GM19438 (cell line): Measurements from ENCODE around the gene KCNH6.

Experiments used
- ATAC-seq: cut with Tn5 transposase; IDR thresholded peaks from one replicate; pipeline ENCODE4 v1.9.1; 2021; ENCODE audit warnings: low read depth; ENCODE audit not compliant: unreplicated experiment

The KCNH6 gene

DNA sequence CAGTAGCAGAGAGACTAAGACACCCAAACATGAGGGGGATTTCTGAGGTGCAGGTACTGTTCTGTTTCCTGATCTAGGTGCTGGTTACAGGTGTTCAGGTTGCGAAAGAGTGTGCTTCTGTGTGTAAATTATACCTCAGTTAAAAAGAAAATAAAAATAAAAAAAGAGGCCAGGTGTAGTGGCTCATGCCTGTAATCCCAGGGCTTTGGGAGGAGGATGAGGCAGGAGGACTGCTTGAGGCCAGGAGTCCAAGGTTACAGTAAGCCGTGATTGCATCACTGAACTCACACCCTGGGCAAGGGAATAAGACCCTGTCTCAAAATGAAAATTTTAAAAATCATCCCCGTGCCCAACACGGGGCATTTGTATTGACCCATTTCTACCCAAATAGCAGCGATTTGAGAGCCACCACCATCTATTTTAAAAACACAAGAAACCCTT lies 23.9 kb downstream of the KCNH6 start:
- no peak for ATAC-seq

DNA sequence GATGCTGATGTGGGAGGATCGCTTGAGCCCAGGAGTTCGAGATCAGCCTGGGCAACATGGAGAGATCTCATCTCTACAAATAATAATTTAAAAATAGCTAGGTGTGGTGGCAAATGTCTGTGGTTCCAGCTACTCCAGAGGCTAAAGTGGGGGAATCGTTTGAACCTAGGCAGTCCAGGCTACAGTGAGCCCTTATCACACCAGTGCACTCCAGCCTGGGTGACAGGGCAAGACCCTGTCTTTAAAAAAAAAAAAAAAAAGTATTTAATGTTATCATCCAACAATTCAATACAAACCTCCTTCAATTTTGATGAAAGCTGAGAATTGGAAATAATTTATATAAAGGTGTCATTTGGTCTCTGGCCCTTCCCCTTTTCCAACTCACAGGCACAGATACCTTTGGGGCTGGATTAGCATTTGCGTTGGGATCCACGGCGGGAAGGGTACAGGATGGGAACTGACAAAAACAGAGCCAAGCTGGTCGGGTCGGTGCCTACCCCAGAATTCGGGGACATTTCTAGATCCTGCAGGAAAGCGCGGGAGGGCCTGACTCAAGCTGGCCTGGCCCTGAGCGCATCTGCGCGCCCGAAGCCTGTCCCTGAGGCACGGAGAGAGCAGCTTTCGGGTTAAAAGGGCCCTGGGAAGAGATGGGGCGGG lies 26.3 kb downstream of the KCNH6 start:
- ATAC-seq: peak; percentile 24

DNA sequence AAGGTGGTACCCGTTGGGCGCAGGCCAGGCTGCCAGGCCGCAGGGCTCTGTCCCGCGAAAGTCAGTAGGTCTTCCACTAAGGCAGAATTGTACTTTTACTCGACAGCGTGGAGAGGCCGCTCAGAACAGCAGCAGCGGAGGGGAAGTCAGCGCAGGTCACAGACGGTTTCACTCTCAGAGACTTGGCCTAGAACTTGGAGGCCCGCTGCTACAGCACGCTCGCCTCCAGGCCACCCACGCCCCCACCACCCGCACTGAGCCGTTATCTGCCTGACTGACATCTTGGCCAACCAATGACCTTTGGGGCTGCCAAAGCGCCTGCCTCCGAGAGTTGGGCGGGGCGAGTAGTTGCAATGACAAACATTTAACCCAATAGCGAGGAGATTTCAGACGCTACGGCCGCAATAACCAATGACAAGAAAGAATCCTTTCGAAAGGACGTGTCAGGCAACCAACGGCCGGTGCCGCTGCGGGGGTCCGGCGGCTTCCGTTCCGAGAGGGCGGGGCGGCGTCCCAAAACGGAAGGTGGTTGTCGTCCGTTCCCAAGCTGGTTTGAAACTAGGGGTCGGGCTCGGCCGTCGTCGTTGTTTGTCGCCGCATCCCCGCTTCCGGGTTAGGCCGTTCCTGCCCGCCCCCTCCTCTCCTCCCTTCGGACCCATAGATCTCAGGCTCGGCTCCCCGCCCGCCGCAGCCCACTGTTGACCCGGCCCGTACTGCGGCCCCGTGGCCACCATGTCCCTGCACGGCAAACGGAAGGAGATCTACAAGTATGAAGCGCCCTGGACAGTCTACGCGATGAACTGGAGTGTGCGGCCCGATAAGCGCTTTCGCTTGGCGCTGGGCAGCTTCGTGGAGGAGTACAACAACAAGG lies 27.0 kb downstream of the KCNH6 start, which contains the start of gene DCAF7:
Gene DCAF7 (plus strand): TSS at position 532 of the 871 bp plus-strand sequence. CDS start 201 bp downstream, at position 733.
- peak; percentile 94 for ATAC-seq

DNA sequence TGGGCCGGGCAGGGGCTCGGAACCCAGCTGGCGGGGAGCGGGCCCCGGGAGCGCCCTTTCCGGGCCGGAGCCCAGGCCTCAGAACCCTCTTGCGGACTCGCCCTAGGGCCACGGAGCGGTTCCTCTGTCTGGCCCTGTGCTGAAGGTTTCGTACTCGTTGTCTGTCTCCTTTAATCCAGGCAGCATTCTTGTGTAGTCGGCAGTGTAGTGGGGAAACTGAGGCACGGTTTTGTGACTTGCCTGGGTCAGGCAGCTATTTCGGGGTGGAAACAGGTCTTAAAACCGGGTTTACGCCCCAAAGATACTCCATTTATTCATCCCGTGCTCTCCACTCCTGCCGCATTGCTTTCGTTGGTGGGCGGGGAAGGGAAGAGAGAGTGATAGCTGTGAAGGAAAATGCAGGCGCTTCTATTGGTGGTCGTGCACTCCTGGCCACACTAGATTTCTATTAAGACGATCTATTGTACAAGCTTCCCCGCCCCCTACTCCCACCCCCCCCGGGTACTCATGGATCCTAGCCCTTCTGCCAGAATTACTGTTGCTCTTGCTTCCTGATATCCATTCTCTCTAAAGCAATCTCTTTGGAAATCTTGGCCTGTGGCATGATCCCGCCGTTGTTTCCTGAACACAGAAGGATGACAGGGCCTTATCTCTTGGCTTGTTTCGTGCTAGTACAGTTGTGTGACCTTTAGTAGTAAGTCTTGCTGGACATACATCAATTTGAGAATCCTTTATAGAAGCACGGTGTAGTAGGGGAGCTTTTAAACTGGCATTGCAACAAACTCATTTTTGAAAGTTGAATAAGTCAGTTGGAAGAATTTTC lies 27.9 kb downstream of the KCNH6 start:
- ATAC-seq: no peak

DNA sequence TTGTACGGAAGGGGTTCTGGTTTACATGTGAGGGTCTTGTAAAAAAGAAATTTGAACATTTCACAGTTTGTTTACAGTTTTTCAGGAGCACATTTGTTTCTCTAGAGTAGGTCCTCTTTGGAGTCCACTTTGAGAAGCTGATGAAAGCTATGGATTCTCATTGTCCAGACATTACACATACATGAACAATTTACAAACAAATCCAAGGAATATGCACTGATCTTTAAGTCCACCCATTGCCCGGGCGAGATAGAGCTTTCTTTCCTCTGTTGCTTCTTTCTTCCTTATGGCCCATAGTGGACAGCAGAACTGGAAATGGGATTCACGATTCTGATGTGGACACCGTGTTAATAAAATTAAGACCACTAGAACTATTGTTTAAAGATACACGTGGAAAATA lies 29.1 kb downstream of the KCNH6 start:
- ATAC-seq: no peak

DNA sequence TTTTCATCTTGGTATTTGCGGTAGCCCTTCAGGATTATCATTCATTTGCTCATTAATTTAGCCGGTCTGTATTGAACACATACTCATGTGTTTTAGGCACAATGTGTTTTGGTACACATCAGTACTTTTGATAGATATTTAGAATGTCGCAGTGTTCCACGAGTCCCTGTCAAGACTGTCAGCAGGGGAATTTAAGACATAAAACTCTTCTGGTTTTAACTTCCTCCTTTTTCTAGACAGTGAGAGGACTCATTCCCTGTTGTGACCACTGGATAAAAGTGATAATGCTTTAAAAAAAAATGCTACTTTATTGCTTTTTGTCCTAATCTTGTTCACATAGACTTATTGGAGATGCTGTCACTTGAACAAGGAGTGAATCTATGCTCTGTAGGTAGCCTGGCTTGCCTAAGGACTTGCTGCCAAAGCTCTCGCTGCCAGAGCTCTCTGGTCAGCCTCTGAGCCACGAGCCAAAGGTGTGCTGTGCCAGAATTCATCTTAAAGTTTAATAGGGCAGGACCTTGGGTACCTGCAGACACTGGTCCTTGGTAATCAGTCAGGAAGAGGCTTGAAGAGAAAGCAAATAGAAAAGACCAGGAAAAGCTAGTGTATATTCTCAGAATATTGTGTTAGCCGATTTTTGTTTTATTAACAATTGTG lies 32.5 kb downstream of the KCNH6 start:
- no peak for ATAC-seq

DNA sequence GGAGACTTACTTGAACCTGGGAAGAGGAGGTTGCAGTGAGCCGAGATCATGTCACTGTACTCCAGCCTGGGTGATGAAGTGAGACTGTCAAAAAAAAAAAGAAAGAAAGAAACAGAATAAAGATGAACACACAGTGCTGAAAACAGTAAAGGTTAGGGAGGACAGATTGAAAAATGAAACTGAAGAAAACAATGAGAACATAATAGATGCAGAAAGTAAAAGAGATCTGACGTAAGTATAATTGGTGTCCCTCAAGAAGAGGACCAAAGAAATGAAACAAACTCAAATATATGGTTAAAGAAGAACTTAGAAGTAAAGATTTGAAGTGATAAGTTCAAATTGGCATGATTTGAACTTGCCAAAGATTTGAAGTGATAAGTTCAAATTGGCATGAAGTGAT lies 34.3 kb downstream of the KCNH6 start:
- ATAC-seq: no peak

DNA sequence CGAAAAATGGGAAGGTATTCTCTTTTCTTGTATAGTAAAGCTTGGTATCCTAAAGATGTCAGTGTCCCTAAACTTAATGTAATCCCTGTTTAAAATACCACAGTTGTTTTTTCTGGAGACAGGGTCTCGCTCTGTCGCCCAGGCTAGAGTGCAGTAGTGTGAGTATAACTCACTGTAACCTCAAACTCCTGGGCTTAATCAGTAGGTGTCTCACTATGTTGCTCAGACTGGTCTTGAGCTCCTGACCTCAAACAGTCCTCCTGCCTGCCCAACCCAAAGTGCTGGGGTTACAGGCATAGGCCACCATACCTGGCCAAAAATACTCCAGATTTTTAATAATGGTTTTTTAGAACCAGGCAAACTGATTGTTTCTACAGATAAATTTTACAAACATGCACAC lies 35.3 kb downstream of the KCNH6 start:
- no peak for ATAC-seq

DNA sequence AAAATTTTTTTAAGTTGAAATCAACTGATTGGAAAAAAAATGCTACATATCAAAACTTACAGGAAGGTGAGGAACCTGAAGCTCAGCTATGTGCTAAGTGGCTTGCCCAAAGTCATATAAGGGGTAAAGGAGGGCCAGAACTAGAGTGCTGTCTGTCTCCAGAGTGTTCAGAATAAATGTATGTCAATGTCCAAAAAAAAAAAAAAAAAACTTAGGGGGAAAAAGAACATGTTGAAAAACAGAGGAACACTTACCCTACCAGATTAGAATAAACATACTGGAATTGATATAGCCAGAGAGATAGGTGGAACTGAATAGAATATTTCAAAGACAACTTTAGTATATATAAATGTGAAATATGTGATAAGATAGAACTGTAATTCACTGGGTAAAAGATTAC lies 38.7 kb downstream of the KCNH6 start:
- no peak for ATAC-seq

DNA sequence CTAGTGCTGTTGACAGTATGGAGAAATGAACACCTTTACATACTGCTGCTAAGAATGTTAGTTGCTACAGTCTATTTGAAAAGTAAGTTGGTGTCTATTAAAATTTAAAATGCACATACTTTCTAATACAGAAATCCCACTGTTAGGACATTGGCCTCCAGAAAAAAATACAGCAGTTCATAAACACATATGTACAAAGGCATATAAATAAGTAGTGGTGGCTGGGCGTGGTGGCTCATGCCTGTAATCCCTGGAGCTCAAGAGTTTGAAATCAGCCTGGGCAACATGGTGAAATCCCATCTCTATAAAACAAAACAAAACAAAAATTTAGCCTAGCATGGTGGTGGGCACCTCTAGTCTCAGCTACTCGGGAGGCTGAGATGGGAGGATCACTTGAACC lies 40.2 kb downstream of the KCNH6 start:
- no peak for ATAC-seq

DNA sequence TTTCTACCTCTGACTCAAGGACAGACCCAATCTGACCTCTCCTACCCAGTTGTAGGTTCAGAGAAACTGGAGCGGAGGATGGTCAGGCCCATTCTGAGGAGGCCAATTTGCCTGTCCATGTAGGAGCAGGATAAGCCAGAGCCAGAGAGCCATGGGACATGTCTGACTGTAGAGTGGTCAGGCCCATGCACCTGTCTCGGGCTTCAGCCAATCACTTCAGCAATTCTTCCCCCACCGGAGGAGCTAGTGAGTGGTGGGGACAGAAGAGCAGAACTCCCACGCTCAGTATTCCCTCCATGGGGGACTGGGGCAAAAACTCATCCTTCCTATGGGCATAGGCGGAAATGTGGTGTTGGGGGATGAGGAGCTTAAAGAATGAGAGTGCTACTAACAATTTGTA lies 41.4 kb downstream of the KCNH6 start:
- ATAC-seq: no peak

DNA sequence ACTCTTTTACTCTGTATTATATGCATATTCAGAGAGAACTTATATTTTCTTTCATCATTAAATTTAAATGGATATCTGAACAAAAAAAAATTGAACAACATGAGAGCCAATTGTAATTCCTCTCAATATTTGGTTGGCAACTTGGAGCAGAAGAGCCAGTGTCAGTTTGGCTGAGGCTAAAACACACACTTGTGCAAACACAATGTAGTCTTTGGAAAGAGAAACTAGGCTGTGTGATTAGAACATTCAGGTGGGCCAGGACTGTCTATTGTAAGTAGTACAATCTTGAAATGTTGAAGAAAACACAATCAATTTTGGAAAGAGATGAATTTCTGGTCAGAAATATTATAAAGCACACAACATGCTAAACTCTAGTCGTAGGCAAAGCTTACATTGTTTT lies 44.1 kb downstream of the KCNH6 start:
- no peak for ATAC-seq

DNA sequence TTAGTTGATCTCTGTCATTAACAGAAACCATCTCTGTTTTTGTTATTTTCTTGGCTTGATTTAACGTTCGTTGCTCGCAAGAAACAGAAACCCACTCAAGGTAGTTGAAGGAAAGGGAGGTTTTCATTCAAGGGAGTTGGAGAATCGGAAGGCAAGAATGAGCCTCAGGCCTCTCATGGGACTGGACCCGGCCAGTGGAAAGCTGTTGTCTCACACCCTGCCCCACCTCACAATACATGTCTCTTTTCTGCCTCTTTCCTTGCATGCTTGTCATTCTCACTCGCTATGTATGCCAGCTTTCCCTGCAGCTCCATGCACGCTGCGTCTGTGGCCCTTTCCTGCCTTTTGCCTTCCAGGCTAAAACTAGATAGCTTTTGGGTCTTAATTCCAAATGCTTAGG lies 45.4 kb downstream of the KCNH6 start:
- ATAC-seq: no peak

DNA sequence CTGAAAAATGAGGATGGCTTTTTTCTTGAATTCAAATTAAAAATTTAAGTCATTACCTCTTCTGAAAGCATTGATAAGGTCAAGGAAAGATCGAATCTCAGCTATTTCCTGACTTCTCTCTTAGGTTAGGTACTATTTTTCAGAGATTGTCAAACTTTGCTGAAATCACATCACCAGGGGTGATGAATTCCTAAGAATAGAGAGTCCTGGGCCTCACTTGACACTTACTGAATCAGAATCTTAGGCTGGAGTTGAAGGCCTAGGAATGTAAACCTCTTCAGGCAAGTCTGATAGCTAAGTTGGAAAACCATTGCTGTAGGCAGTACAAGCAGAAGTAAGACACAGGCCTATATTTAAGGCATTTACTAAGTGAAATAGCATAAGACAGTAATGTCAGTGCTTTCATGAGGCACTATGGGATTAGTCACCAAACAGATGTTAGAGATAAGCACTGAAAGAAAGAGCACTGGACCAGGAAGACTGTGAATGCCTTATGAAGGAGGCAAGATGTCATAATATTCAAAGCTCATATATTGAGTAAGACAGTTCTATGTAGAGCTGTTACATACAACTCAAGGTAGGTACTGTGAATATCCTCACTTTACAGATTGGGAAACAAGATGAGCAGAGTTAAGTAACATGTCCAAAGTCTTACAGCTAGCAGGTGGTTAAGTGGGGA lies 48.6 kb downstream of the KCNH6 start:
- no peak for ATAC-seq

DNA sequence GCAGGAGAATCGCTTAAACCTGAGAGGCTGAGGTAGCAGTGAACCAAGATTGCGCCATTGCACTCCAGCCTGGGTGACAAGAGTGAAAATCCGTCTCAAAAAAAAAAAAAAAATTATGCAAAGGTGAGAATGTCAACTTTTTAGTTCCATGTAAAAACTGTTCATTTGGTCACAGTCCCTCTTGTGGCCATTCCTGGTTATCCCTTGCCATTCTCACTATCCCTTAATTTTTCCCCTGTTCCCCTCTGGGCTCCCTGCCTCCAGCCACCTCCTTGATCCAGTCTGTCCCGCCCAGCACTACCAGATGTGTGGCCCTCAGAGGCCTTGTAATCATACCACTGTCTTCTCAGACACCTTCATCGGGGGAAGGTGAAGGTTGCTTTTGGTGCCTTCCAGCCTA lies 50.5 kb downstream of the KCNH6 start:
- no peak for ATAC-seq

DNA sequence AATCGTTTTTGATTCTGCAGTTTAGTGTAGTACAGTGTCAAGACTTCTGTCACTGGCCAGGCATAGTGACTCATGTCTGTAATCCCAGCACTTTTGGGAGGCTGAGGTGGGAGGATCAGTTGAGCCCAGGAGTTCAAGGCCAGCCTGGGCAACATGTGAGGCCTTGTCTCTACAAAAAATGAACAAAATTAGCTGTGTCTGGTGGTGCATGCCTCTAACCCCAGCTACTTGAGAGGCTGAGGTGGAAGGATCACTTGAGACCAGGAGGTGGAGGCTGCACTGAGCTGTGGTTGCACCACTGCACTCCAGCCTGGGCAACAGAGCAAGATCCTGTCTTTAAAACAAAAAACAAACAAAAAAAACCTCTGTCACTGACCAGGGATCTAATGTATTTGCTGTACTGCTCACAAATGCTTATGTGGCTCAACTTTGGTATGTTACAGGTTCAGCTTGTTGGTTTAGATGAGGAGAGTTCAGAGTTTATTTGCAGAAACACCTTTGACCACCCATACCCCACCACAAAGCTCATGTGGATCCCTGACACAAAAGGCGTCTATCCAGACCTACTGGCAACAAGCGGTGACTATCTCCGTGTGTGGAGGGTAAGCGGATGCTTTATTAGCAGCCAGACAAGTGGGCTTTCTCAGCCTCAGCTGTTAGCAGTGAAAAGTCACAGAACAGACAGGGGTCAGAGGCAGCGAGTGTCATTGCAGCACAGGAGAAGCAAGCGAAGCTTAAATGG lies 55.0 kb downstream of the KCNH6 start:
- no peak for ATAC-seq

DNA sequence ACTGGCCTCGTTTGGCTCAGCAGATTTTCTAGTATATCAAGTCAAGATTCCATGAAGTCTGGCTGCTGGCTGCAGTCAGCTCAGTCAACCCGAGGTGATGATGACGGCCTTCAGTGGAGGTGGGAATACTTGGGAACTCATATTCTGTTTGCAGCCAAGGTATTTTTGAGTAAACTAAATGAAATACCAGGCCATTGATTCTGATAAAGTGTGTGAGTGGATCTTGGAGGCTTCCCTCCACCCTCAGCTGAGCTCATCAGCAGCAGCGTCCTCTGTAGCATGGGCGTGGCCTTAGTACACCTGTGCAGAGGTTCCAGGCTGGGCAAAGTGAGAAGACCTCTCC lies 55.6 kb downstream of the KCNH6 start:
- ATAC-seq: no peak

DNA sequence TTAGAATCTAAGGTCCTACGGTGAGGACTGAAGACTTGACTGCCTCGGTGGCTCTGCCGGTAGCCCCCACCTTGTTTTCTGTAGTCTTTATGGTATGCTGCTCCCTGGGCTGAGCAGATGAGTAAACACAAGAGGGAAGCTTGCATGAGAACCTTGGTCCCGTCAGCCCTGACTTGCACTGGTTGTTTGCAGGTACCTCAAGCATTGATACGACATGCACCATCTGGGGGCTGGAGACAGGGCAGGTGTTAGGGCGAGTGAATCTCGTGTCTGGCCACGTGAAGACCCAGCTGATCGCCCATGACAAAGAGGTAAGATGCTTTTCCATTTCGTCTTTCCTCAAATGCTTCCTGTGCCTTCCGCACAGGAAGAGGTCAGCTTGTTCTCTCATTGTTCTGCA lies 56.5 kb downstream of the KCNH6 start:
- ATAC-seq: no peak

DNA sequence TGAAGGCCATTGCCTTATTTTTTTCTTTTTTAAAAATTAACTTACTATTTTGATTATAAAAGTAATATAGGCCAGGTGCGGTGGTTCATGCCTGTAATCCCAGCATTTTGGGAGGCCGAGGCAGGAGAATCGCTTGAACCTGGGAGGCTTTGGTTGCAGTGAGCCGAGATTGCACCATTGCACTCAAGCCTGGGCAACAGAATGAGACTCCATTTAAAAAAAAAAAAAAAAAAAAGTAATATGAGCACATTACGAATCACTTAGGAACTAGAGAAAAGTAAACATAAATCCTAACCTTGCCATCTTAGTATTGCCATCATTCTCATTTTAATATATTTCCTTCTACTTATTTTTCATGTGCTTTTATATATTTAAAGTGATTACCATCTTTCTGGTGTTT lies 64.6 kb downstream of the KCNH6 start:
- no peak for ATAC-seq

DNA sequence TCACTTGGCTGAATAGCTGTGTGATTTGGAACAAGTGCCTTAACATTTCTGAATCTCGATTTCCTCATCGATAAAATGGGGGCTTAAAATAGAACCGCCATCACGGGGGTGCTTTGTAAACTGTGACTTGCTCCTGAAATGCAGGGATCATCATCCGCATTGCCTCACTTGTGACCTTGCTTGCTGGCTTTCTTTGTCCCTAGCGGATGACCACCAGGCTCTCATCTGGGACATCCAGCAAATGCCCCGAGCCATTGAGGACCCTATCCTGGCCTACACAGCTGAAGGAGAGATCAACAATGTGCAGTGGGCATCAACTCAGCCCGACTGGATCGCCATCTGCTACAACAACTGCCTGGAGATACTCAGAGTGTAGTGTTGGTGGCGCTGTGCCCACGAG lies 65.6 kb downstream of the KCNH6 start:
- no peak for ATAC-seq
